Measurements from ENCODE around the gene PRKACG.
A peak's percentile ranks its signal among the peaks of the same experiment; 100 is the strongest.

The PRKACG gene

GRCh38 chr9:69036799-69037198 is 22.9 kb upstream of the PRKACG start:
- H3K4me3 ChIP-seq (ENCODE audit: low read depth, low read length), result peak overlapping the region; percentile 85
- DNase-seq (ENCODE audit: low read depth), result no peak
- TF ChIP-seq CTCF (IDR thresholded peaks at IDR 0.05; ENCODE audit: insufficient read depth, low read depth, low read length, missing control alignments), result no peak

- no peak for TF ChIP-seq CTCF (IDR thresholded peaks at IDR 0.05; ENCODE audit: insufficient read depth, low read depth, low read length, missing control alignments)
- peak; percentile 45 for DNase-seq (ENCODE audit: low read depth)
- peak overlapping the region; percentile 85 for H3K4me3 ChIP-seq (ENCODE audit: low read depth, low read length)
Measured at GRCh38 chr9:69036309-69036708, 22.4 kb upstream of the PRKACG start.

GRCh38 chr9:69035438-69036308 is 21.8 kb upstream of the PRKACG start, which contains the start of gene FXN:
TSS of gene FXN (plus strand) at chr9:69035752. CDS start at chr9:69035783, 31 bp downstream.
- peak within 1 kb of the TSS; percentile 85 for H3K4me3 ChIP-seq (ENCODE audit: low read depth, low read length)
- TF ChIP-seq CTCF (IDR thresholded peaks at IDR 0.05; ENCODE audit: insufficient read depth, low read depth, low read length, missing control alignments), result peak; percentile 99
- peak; percentile 92 for DNase-seq (ENCODE audit: low read depth)

GRCh38 chr9:69034071-69034470 is 20.2 kb upstream of the PRKACG start:
- TF ChIP-seq CTCF (IDR thresholded peaks at IDR 0.05; ENCODE audit: insufficient read depth, low read depth, low read length, missing control alignments), result no peak
- no peak for DNase-seq (ENCODE audit: low read depth)
- no peak overlapping the region for H3K4me3 ChIP-seq (ENCODE audit: low read depth, low read length)

- H3K4me3 ChIP-seq (ENCODE audit: low read depth, low read length), result no peak overlapping the region
Measured at GRCh38 chr9:69030851-69031645, 17.1 kb upstream of the PRKACG start.

GRCh38 chr9:69029535-69029934 is 15.6 kb upstream of the PRKACG start:
- no peak for TF ChIP-seq CTCF (IDR thresholded peaks at IDR 0.05; ENCODE audit: insufficient read depth, low read depth, low read length, missing control alignments)
- DNase-seq (ENCODE audit: low read depth), result no peak
- no peak overlapping the region for H3K4me3 ChIP-seq (ENCODE audit: low read depth, low read length)

More at GRCh38 chr9:69030851-69031645, 17.1 kb upstream of the PRKACG start:
- no peak for TF ChIP-seq CTCF (IDR thresholded peaks at IDR 0.05; ENCODE audit: insufficient read depth, low read depth, low read length, missing control alignments)
- DNase-seq (ENCODE audit: low read depth), result no peak
